HG03159 (cell line): ENCODE data around the gene STRIT1.
"Not testable (repeated sequence)": the region's sequence is repeated elsewhere in the genome, so short reads cannot be mapped to it uniquely, and the experiment has no call there.

Experiments used
- ATAC-seq: cut with Tn5 transposase; IDR thresholded peaks from one replicate; pipeline ENCODE4 v1.9.1; 2021; ENCODE audit warnings: mild to moderate bottlenecking, moderate library complexity; ENCODE audit not compliant: unreplicated experiment

STRIT1 gene

GRCh38 chr3:155313916-155314315 lies 20.4 kb upstream of the STRIT1 start:
- ATAC-seq: no peak

DNA sequence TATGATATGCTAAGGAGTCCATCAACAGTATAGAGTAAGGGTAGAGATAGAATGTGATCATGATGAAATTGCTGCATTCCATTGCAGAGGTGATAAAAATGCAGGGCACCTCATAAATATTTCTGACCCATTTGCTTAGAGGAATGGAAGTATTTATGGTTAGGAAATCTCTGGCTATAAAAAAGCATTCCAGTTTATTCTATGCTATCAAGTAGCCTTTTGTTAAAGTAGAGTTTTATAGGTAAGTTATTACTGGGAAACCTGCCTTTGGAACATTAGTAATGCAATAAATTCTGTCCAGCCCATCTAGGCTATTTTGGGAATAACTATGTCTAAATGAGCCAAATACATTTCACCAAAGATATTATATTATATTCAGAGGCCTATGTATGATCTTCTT lies 19.8 kb upstream of the STRIT1 start:
- ATAC-seq: no peak

GRCh38 chr3:155312781-155313180 lies 19.3 kb upstream of the STRIT1 start:
- no peak for ATAC-seq

DNA sequence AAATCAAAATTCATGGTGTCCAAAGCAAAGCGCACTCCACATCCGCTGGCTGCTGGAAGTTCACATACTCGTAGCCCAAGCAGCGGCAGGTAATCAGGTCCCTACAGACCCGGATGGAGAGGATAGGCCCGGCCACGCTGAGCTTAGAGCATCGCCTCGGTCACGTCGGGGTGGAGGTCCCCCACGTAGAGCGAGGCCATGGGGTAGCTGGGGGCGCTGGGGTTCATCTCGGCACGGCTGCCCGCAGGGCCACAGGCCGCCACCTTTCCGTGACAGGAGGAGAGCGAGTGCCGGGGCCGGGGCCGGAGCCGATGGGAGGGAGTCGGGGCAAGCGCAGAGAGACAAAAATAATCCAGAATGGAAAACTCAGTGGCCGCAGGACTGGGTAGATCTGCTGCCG lies 16.1 kb upstream of the STRIT1 start:
- ATAC-seq: no peak

DNA sequence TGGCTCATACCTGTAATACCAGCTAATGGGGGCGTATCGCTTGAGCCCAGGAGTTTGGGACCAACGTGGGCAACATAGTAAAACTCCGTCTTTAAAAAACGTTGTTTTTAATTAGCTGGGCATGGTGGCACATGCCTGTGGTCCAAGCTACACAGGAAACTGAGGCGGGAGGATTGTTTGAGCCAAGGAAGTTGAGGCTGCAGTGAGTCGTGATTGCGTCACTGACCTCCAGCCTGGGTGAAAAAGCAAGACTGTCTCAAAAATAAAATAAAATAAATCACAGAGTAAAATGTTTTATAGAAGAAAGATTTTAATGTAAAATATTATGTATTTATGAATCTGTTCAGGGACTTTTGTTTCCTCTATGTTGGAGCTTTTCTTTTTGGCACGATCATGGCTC lies 15.3 kb upstream of the STRIT1 start:
- no peak for ATAC-seq

DNA sequence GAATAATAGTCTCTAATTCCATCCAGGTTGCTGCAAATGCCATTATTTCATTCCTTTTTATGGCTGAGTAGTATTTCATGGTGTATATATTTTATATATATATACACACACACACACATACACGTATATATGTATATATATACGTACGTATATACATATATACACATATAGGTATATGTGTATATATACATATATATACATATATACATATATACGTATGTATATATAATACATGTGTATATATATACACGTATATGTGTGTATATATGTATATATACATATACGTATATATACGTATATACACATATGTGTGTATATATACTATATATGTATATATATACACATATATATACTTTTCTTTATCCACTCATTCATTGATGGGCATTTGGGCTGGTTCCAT lies 13.7 kb upstream of the STRIT1 start:
- ATAC-seq: no peak

DNA sequence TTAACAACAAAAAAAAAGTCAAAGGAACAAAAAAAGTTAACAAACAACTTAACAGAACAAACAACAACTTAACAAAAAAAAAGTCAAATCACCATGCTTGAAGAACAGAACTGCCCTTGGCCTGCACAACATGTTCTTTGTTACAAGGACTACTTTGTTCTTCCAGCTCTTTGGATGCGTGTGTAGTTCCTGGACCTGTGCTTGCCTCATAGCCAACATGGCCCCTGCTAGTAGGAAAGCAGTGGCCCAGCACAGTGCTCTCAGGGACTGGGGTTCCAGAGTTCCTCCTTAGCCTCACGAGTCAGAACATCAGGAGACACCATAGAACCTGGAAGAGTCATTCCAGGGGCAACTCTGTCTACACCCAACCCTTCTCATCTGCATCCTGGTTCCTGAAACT lies 10.9 kb upstream of the STRIT1 start:
- ATAC-seq: no peak

DNA sequence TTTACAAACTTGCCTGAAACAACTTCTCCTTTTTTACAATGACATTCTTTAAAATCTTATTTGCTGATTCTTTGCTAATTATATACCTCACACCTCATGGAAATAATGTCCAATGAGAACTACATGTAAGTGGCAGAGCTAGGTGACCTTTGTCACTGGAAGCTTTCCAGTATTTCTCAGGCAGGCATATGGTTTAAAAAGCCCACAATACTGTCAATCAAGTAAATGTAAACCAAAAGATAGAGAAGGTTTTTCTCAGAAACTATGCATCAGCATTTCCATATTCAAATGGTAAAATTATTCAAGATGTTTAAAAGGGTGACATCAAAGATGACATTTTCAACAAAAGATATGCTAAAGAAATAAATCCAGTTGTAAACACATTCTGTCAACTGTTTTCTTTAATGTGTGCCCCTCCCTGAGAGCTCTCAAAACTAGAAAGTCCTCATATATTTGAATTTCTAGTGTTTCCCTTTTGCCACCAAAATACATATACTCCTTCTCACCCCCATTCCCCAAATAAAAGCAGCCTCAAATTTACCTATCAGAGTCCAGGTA lies 10.1 kb upstream of the STRIT1 start:
- ATAC-seq: no peak

DNA sequence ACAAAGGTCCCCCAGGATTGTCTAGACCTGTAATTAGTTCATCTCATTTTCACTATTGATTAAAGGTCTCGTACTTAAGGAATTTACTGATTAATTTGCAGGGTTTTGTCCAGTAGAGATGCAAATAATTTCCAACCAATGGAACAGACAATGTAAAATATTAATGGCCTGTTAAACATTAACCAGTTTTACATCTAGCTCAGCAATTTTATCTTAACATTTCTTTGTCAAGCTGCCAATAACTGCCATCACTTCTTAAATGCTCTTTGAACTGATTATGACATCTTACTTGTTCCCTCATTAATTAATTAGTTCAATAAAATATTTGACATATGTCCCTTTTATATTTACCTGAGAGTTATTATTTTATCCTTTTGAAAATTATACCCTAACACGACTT lies 9.4 kb upstream of the STRIT1 start:
- ATAC-seq: no peak

GRCh38 chr3:155302481-155302880 lies 9.0 kb upstream of the STRIT1 start:
- ATAC-seq: no peak

DNA sequence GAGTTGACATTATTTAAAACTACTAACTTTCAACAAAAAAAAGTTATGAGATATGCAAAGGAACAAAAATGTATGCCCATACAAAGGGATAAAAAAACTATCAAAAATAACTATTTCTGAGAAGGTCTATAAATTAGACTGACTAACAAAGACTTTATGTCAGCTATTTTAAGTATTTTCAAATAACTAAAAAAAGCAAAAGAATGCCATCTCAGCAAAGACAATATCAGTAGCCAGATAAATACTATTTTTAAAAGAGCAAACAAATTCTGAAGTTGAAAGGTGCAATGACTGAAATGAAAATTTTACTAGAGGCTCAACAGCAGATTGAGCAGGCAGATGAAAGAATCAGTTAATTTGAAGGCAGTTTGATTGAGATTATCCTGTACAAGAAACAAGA lies 3.6 kb upstream of the STRIT1 start:
- no peak for ATAC-seq

DNA sequence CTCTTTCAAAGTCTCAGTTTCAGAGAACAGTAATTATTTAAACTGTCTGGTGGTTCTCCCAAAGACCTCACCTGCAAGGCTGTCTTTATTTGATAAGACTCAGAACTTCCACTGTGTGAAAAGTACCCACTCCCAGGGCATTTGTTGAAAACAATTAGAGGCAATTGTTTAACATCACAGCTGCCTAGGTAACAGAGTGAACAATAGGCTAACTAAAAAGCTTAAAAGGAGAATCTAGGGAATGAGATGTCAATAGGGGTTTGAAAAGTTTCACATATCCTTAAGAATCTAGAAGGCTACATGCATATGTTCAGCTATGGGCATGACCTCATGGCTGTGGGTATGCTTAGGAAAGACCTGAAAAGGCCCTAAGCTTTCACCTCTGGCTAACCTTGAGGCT lies 2.9 kb upstream of the STRIT1 start:
- no peak for ATAC-seq

DNA sequence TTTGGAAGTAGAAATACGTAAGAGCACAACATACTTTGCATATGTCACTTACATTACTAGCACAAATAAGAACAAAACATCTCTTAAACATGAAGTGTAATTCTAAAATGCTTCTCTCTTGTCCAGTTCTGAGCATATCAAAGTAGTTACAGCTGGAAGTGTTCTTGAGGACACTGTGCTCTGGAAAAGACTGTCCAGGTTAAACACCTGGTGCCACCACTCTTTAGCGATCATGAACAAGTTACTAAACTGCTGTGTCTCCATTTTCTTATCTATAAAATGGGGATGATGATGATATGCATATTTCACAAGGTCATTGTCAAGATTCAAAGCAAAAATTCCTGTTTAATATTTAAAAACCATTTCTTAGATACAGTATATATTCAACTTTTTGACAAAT lies 790 bp downstream of the STRIT1 start:
- ATAC-seq: no peak

- no peak for ATAC-seq
Measured at GRCh38 chr3:155292133-155292532, 1.4 kb downstream of the STRIT1 start.

DNA sequence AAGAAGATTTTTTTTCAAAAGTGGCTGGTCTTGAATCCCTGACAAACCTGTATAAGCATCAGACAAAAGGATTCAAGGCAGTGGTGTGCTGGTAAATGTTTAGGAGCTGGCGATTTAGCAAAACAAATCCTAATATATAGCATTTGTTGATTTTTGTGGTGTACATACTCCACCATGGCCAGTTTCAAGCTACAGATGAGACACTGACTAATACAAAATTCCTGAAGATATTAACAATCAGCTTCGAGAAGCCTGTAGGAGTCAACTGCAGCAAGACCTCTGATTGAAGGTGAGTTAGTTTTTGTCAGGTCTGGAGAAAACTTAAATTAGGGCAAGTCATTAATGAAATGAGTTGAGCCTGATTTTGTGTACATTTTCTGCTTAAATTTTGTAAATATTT lies 6.7 kb downstream of the STRIT1 start:
- no peak for ATAC-seq

DNA sequence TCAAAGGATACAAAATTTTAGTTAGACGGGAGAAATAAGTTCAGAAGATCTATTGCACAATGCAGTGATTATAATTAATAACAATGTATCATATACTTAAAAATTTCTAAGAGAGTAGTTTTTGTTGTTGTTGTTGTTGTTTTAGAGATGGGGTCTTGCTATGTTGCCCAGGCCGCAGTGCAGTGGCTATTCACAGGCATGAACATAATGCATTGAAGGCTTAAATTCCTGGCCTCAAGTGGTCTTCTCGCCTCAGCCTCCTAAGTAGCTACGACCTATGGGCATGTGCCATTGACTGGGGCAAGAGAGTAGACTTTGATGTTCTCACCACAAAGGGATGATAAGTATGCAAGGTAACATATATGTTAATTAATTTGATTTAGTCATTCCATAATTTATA lies 7.5 kb downstream of the STRIT1 start:
- ATAC-seq: no peak

- ATAC-seq: no peak
Measured at GRCh38 chr3:155283092-155284056, 10.1 kb downstream of the STRIT1 start.

- ATAC-seq: no peak
Measured at GRCh38 chr3:155282385-155283091, 10.9 kb downstream of the STRIT1 start.

GRCh38 chr3:155281912-155282311 lies 11.6 kb downstream of the STRIT1 start:
- no peak for ATAC-seq

DNA sequence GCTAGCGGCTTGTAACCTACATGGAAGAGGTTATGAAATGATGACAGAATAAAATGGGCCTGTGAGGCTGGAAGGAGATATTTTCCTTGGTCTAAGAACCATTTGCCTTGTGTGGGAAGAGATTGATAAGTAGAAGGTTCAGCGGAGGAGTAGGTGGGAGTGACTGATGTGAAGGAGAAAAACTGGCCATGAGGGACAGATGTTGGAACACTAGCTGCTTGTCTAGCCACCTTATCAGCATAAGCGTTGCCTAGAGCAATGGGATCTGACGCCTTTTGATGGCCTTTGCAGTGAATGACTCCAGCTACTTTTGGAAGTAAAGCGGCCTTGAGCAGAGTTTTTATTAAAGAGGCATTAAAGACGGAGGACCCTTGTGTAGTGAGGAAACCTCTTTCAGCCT lies 17.4 kb downstream of the STRIT1 start:
- ATAC-seq: not testable (repeated sequence)

GRCh38 chr3:155275159-155275754 lies 18.2 kb downstream of the STRIT1 start:
- not testable (repeated sequence) for ATAC-seq
